ENCODE data around the gene LMLN.

DNA sequence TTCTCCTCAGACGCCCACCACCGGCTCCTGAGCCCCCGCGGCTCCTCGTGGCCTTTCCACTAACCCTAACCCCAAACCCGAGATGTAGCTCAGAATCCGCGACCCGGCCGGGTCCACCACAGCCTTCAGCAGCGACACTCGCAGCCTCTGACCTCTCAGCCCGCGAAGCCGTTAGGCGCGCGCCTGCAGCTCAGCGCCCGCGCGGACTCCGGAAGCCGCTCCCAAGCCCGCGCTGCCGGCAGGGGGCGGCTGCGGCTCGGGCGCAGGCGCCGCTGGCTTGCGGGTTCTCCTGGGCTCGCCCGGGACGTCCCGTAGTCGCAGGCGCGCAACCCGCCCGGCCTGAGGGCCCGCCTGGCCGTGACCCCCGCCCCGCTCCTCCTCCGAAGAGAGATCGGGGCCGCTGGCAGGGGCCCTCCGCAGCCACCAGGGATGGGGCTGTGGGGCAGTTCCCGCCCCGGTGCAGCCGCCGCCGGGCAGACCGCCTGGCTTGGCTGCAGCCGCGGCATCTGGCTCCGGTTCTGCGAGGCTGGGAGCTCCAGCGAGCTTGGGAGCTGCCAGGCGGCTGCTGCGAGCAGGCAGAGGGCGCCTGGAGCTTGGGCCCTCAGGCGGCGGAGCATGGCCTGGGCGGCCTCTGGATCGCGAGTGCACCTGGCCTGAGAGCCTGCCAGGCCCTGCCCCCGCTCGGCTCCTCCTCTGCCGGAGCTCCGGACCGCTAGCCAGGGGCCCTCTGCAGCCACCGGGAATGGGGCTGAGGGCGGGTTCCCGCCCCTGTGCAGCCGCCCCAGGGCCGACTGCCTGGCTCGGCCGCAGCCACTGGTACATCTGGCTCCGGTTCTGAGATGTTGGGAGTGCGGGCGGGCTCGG, 120.7 kb downstream of the LMLN start:
- TF ChIP-seq POLR2A (IDR thresholded peaks at IDR 0.05) = no peak
- TF ChIP-seq, protein P1, sequence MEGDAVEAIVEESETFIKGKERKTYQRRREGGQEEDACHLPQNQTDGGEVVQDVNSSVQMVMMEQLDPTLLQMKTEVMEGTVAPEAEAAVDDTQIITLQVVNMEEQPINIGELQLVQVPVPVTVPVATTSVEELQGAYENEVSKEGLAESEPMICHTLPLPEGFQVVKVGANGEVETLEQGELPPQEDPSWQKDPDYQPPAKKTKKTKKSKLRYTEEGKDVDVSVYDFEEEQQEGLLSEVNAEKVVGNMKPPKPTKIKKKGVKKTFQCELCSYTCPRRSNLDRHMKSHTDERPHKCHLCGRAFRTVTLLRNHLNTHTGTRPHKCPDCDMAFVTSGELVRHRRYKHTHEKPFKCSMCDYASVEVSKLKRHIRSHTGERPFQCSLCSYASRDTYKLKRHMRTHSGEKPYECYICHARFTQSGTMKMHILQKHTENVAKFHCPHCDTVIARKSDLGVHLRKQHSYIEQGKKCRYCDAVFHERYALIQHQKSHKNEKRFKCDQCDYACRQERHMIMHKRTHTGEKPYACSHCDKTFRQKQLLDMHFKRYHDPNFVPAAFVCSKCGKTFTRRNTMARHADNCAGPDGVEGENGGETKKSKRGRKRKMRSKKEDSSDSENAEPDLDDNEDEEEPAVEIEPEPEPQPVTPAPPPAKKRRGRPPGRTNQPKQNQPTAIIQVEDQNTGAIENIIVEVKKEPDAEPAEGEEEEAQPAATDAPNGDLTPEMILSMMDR (IDR thresholded peaks at IDR 0.05) = peak in 1 of 3 donors; percentile 61

All from breast epithelium (tissue), 3 donors.